HepG2 (cell line): ENCODE measurements around the gene TMEM129. TPM values are rescaled to one million over a fixed set of nuclear protein-coding genes. Genes with fewer than 3 reads are reported as not detected.

Source experiments
- AHR ChIP-seq: IDR thresholded peaks from 2 replicates; pipeline ENCODE4 v1.6.1; 2018; ENCODE audit warnings: missing genetic modification reagents, missing compliant biosample characterization
- ELF3 ChIP-seq: IDR thresholded peaks from 2 replicates; pipeline ENCODE4 v1.6.1; 2016; ENCODE audit warnings: missing genetic modification reagents, missing compliant biosample characterization
- JUND ChIP-seq: sonication (generic); formaldehyde crosslinking; IDR thresholded peaks from 2 replicates; pipeline ENCODE4 v1.8.0; 2022; ENCODE audit warnings: mild to moderate bottlenecking, missing genetic modification reagents
- MYNN ChIP-seq: sonication (generic); formaldehyde crosslinking; IDR thresholded peaks from 2 replicates; pipeline ENCODE4 v1.4.0; 2020; ENCODE audit warnings: mild to moderate bottlenecking, low read depth, missing genetic modification reagents
- RBM22 ChIP-seq: fragments of 200-400 bp; formaldehyde crosslinking; optimal IDR thresholded peaks from 2 replicates; pipeline ENCODE3; 2017; ENCODE audit warnings: mild to moderate bottlenecking, low read length, moderate library complexity
- RFX1 ChIP-seq: fragments of 450-650 bp; IDR thresholded peaks from 2 replicates; pipeline ENCODE4 v1.6.1; 2017
- SRSF9 ChIP-seq: fragments of 200-400 bp; formaldehyde crosslinking; IDR thresholded peaks from 2 replicates; pipeline ENCODE4 v1.6.1; 2018; ENCODE audit warnings: borderline replicate concordance, mild to moderate bottlenecking, low read depth, low read length; ENCODE audit not compliant: insufficient read depth, poor library complexity, severe bottlenecking
- TAF1 ChIP-seq: sonication (generic); formaldehyde crosslinking; IDR thresholded peaks from 2 replicates; pipeline ENCODE4 v1.4.0; 2020; ENCODE audit warnings: missing genetic modification reagents
- THAP11 ChIP-seq: IDR thresholded peaks from 2 replicates; pipeline ENCODE4 v1.6.1; 2016; ENCODE audit warnings: missing biosample characterization, missing genetic modification reagents
- YEATS4 ChIP-seq: sonication (generic); formaldehyde crosslinking; IDR thresholded peaks from 2 replicates; pipeline ENCODE4 v1.4.0; 2020; ENCODE audit warnings: missing genetic modification reagents, borderline replicate concordance
- ZNF121 ChIP-seq: sonication (generic); formaldehyde crosslinking; IDR thresholded peaks from 2 replicates; pipeline ENCODE4 v1.5.0; 2020; ENCODE audit warnings: mild to moderate bottlenecking, missing genetic modification reagents
- ZNF326 ChIP-seq: sonication (generic); formaldehyde crosslinking; IDR thresholded peaks from 2 replicates; pipeline ENCODE4 v1.4.0; 2020; ENCODE audit warnings: missing genetic modification reagents, borderline replicate concordance
- ZNF496 ChIP-seq: sonication (generic); formaldehyde crosslinking; IDR thresholded peaks from 2 replicates; pipeline ENCODE4 v1.8.1; 2023; ENCODE audit warnings: mild to moderate bottlenecking, moderate library complexity, missing genetic modification reagents; ENCODE audit not compliant: insufficient replicate concordance
- ZNF598 ChIP-seq: sonication (generic); formaldehyde crosslinking; IDR thresholded peaks from 2 replicates; pipeline ENCODE4 v1.5.1; 2020; ENCODE audit warnings: mild to moderate bottlenecking, missing genetic modification reagents, borderline replicate concordance
- ZNF660 ChIP-seq: sonication (generic); formaldehyde crosslinking; IDR thresholded peaks from 2 replicates; pipeline ENCODE4 v1.5.1; 2020; ENCODE audit warnings: mild to moderate bottlenecking, low read depth, missing genetic modification reagents, borderline replicate concordance
- ZNF75D ChIP-seq: sonication (generic); formaldehyde crosslinking; IDR thresholded peaks from 2 replicates; pipeline ENCODE4 v1.8.1; 2023; ENCODE audit warnings: missing genetic modification reagents, mild to moderate bottlenecking, borderline replicate concordance
- ZNF782 ChIP-seq: sonication (generic); formaldehyde crosslinking; IDR thresholded peaks from 2 replicates; pipeline ENCODE4 v1.4.0; 2020; ENCODE audit warnings: missing genetic modification reagents, mild to moderate bottlenecking, borderline replicate concordance
- polyA plus RNA-seq, 8 experiments: library from polyadenylated mRNA; depleted of rRNA in 3 of 8; stranded (reverse) in 7 of 8; unstranded in 1 of 8; fragments of >200 nt; fragmentation: Illumina TruSeq in 4 of 8; extraction: Trizol in 4 of 8; gene quantifications; 2 replicates each; pipeline versions ENCODE4 v1.2.1 to v1.2.3, GENCODE V29; 2011 to 2016; ENCODE audit warnings: low read depth in 4 of 8, missing spikeins in 1 of 8, mixed read lengths in 1 of 8; ENCODE audit not compliant: insufficient read depth in 1 of 8
- total RNA-seq, 5 experiments: library from RNA; depleted of rRNA; stranded (reverse); fragments of >200 nt; fragmentation: Illumina TruSeq; extraction: Trizol; gene quantifications; 2 replicates each; pipeline ENCODE4 v1.2.3, GENCODE V29; 2016; ENCODE audit warnings: low read depth in 1 of 5
- TF ChIP-seq, protein P1 (sequence below): sonication (generic); formaldehyde crosslinking; IDR thresholded peaks from 2 replicates; pipeline ENCODE4 v1.4.0; 2020; ENCODE audit warnings: missing genetic modification reagents
- TF ChIP-seq, protein P2 (sequence below): sonication (generic); formaldehyde crosslinking; IDR thresholded peaks from 2 replicates; pipeline ENCODE4 v1.4.0; 2020; ENCODE audit warnings: missing genetic modification reagents, borderline replicate concordance

The TMEM129 gene
- total and polyA plus RNA-seq, 2 of the 13 experiments (the other 11 are each of a cell fraction or from before 2014, with no cell fraction given), result 19.0 to 25.8 TPM

DNA sequence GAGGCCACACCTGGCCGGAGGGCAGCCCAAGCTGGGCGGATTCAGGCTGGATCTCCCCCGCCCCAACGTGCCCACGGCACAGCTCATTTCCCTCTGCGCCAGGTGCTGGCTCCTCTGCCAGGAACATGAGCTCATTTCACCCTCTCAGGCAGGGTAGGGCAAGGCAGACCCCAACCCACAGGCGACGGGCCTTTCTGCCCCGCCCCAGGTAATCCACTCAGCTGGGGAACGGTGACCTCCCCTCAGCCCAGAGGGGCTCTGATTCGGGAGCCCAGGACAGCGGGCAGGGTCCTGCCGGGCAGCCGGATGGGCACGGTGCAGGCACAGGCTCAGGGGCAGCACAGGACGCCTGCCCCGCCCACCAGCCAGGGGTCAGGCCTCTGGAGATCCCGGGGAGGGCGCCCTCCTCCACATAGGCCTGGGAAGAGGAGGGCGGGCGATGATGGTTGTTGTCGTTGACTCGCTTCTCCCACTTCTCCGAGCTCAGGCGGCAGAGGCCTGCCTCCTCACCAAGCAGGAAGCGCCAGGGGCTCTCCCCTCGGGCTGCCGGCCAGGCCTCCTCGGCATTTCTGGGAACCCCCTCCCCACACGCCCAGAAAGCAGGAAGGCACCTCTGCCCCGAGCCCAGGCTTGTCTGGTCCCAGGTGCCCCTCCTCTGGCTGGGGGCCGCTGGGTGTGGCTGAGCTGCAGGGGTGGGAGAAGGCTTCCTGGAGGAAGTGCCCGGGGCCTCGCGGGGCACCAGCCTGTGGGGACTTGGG, 31.3 kb upstream of the TMEM129 start (continued):
- TF ChIP-seq ELF3 (CRISPR knock-in tag) (peak; percentile 32; the same call in 1 of the 2 replicates), JUND (CRISPR knock-in tag) (no peak), ZNF598 (CRISPR knock-in tag) (no peak), AHR (CRISPR knock-in tag) (peak; percentile 48; the same call in 1 of the 2 replicates), RBM22 (no peak), SRSF9 (no peak), ZNF496 (no peak), TAF1 (CRISPR knock-in tag) (peak; percentile 46; the same call in 1 of the 2 replicates), ZNF75D (CRISPR knock-in tag) (no peak), ZNF782 (CRISPR knock-in tag) (no peak), YEATS4 (CRISPR knock-in tag) (peak; percentile 41; the same call in 1 of the 2 replicates), ZNF326 (CRISPR knock-in tag) (no peak; the same call in none of the 2 replicates), ZNF121 (no peak), RFX1 (no peak), THAP11 (CRISPR knock-in tag) (no peak; the same call in none of the 2 replicates), ZNF660 (no peak), MYNN (CRISPR knock-in tag) (0 out of 2 replicates have a peak, but pooled peaks have one; percentile 54)
- TF ChIP-seq, protein P1, sequence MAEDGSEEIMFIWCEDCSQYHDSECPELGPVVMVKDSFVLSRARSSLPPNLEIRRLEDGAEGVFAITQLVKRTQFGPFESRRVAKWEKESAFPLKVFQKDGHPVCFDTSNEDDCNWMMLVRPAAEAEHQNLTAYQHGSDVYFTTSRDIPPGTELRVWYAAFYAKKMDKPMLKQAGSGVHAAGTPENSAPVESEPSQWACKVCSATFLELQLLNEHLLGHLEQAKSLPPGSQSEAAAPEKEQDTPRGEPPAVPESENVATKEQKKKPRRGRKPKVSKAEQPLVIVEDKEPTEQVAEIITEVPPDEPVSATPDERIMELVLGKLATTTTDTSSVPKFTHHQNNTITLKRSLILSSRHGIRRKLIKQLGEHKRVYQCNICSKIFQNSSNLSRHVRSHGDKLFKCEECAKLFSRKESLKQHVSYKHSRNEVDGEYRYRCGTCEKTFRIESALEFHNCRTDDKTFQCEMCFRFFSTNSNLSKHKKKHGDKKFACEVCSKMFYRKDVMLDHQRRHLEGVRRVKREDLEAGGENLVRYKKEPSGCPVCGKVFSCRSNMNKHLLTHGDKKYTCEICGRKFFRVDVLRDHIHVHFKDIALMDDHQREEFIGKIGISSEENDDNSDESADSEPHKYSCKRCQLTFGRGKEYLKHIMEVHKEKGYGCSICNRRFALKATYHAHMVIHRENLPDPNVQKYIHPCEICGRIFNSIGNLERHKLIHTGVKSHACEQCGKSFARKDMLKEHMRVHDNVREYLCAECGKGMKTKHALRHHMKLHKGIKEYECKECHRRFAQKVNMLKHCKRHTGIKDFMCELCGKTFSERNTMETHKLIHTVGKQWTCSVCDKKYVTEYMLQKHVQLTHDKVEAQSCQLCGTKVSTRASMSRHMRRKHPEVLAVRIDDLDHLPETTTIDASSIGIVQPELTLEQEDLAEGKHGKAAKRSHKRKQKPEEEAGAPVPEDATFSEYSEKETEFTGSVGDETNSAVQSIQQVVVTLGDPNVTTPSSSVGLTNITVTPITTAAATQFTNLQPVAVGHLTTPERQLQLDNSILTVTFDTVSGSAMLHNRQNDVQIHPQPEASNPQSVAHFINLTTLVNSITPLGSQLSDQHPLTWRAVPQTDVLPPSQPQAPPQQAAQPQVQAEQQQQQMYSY (CRISPR knock-in tag), result no peak
- TF ChIP-seq, protein P2, sequence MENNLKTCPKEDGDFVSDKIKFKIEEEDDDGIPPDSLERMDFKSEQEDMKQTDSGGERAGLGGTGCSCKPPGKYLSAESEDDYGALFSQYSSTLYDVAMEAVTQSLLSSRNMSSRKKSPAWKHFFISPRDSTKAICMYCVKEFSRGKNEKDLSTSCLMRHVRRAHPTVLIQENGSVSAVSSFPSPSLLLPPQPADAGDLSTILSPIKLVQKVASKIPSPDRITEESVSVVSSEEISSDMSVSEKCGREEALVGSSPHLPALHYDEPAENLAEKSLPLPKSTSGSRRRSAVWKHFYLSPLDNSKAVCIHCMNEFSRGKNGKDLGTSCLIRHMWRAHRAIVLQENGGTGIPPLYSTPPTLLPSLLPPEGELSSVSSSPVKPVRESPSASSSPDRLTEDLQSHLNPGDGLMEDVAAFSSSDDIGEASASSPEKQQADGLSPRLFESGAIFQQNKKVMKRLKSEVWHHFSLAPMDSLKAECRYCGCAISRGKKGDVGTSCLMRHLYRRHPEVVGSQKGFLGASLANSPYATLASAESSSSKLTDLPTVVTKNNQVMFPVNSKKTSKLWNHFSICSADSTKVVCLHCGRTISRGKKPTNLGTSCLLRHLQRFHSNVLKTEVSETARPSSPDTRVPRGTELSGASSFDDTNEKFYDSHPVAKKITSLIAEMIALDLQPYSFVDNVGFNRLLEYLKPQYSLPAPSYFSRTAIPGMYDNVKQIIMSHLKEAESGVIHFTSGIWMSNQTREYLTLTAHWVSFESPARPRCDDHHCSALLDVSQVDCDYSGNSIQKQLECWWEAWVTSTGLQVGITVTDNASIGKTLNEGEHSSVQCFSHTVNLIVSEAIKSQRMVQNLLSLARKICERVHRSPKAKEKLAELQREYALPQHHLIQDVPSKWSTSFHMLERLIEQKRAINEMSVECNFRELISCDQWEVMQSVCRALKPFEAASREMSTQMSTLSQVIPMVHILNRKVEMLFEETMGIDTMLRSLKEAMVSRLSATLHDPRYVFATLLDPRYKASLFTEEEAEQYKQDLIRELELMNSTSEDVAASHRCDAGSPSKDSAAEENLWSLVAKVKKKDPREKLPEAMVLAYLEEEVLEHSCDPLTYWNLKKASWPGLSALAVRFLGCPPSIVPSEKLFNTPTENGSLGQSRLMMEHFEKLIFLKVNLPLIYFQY (CRISPR knock-in tag), result 0 out of 2 replicates have a peak, but pooled peaks have one; percentile 38
